ENCODE results near the gene PPP4C. TPM values are rescaled to one million over a fixed set of nuclear protein-coding genes. Genes with fewer than 3 reads are reported as not detected.

The PPP4C gene
- total RNA-seq, result 10 to 100 TPM; 75.8 to 86.3 TPM
- polyA plus RNA-seq, result 100 to 1,000 TPM; 167 to 276 TPM

DNA sequence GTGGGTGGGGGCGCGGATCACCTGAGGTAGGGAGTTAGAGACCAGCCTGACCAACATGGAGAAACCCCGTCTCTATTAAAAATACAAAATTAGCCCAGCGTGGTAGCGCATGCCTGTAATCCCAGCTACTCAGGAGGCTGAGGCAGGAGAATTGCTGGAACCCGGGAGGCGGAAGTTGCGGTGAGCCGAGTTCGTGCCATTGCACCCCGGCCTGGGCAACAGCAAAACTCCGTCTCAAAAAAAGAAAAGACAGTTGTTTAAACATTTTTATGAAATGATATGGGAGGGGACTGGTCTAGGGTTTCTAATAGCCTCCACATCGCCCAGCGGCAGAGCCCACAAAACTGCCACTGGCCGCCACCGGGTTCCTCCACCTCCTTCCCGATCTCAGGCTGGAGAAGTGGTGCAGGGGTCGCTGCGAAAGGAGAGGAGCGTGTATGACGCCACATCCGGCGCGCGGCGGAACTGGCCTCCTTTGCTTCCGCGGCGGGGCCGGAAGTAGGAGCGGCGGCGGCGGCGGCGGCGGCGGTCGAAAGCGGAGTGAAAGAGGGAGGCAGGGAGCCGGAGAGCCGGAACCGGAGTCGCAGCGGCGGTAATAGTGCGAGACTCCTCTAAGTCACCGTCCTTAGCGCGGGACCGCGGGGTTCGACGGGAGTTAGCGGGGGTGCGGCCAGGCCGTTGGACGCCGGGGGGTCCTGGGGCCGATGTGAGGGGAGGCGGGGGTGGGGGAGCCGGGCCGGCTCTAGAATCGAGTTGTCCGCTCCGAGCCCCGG, at the start of gene PPP4C:
Gene PPP4C, plus strand, starts transcription at position 492 of the 773 bp plus-strand sequence. CDS start 384 bp downstream, outside the sequence.
- CTCF ChIA-PET (ENCODE audit: partially characterized antibody), result interaction anchor here (0.8 to 9.2 kb wide), 6 partner anchors 8 to 110 kb away, joined by 3 to 60 read pairs (median 5); partner anchors contain the start of gene TBX6
- peaks cover 43% of the 10 kb centered on the region for H3K36me3 ChIP-seq (ENCODE audit: insufficient read depth, low read length)
- Mint-ChIP-seq H3K4me3 (peak within 1 kb of the TSS; percentile 92 to 99 (median 94)), H3K27me3 (no peaks in the 10 kb centered on the region), H3K4me1 (peaks cover 20 to 53% (median 34%) of the 10 kb centered on the region in 4 donors), H3K36me3 (peaks cover 22 to 57% of the 10 kb centered on the region in 2 donors), H3K9me3 (peaks cover 0 to 2% (median 0%) of the 10 kb centered on the region in 8 donors), H3K27ac (peak within 1 kb of the TSS; percentile 96 to 99 (median 98))
- H3K9me3 ChIP-seq (ENCODE audit: control insufficient read depth in 1 of 2, low read length in 2 of 2), result no peaks in the 10 kb centered on the region
- peak within 1 kb of the TSS; percentile 80 to 93 for H3K4me3 ChIP-seq (ENCODE audit: low read length in 2 of 2)
- intact Hi-C loops (cut with micrococcal nuclease), result loop anchor here (1.0 kb wide), 1 partner anchor 10 kb away; the partner anchor contains the start of gene ALDOA
- peak; percentile 89 to 90 (median 90) for DNase-seq
- no peaks in the 10 kb centered on the region for H3K27me3 ChIP-seq (ENCODE audit: insufficient read depth, low read length)
- peaks cover 33% of the 10 kb centered on the region for H3K4me1 ChIP-seq (ENCODE audit: insufficient read depth, low read length)
- POLR2A ChIA-PET (ENCODE audit: partially characterized antibody), result interaction anchor here (0.7 to 20.4 kb wide), 7 partner anchors 9 to 279 kb away, joined by 3 to 404 read pairs (median 6); partner anchors contain the start of genes ALDOA, CD2BP2, CORO1A and TBX6
- H3K27ac ChIP-seq (ENCODE audit: low read depth, low read length), result peak within 1 kb of the TSS; percentile 89

DNA sequence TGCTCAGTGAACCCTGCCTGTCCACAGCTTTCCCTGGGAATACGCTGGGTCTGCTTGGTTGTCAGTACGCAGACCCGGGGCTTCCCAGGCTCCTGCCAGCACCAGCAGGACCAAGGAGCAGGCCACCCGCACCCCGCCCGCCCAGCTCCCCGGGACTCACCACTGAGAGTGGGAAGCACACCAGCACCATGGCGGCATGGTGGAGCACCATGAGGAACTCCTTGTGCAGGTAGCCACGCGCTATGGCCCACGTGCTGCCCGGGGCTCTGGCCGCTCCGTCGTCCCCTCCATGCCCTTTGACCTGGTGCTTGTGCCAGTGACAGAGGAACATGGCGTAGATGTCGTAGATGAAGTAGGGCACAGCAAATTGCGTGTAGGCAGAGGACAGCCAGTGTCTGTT, 49.3 kb upstream of the PPP4C start:
- H3K36me3 Mint-ChIP-seq, result no peaks in the 10 kb centered on the region
- no peak overlapping the region for H3K27ac Mint-ChIP-seq
- H3K27me3 ChIP-seq (ENCODE audit: insufficient read depth, low read length), result peaks cover 12% of the 10 kb centered on the region
- H3K4me1 Mint-ChIP-seq, result peaks cover 0 to 12% (median under 1%) of the 10 kb centered on the region in 4 donors
- ChIA-PET POLR2A (ENCODE audit: partially characterized antibody) (no interaction called here), CTCF (ENCODE audit: partially characterized antibody) (no interaction called here)
- H3K4me3 Mint-ChIP-seq, result no peak overlapping the region
- peaks cover 22 to 33% of the 10 kb centered on the region in 2 donors for H3K27me3 Mint-ChIP-seq
- H3K36me3 ChIP-seq (ENCODE audit: insufficient read depth, low read length), result no peaks in the 10 kb centered on the region
- intact Hi-C loops (cut with micrococcal nuclease), result no loop called here
- no peak overlapping the region for H3K4me3 ChIP-seq (ENCODE audit: low read length in 2 of 2)
- H3K9me3 Mint-ChIP-seq, result peaks cover 0 to 2% (median 0%) of the 10 kb centered on the region in 8 donors
- H3K27ac ChIP-seq (ENCODE audit: low read depth, low read length), result no peak overlapping the region
- H3K4me1 ChIP-seq (ENCODE audit: insufficient read depth, low read length), result peaks cover 10% of the 10 kb centered on the region
- no peaks in the 10 kb centered on the region for H3K9me3 ChIP-seq (ENCODE audit: control insufficient read depth in 1 of 2, low read length in 2 of 2)
- no peak for DNase-seq

DNA sequence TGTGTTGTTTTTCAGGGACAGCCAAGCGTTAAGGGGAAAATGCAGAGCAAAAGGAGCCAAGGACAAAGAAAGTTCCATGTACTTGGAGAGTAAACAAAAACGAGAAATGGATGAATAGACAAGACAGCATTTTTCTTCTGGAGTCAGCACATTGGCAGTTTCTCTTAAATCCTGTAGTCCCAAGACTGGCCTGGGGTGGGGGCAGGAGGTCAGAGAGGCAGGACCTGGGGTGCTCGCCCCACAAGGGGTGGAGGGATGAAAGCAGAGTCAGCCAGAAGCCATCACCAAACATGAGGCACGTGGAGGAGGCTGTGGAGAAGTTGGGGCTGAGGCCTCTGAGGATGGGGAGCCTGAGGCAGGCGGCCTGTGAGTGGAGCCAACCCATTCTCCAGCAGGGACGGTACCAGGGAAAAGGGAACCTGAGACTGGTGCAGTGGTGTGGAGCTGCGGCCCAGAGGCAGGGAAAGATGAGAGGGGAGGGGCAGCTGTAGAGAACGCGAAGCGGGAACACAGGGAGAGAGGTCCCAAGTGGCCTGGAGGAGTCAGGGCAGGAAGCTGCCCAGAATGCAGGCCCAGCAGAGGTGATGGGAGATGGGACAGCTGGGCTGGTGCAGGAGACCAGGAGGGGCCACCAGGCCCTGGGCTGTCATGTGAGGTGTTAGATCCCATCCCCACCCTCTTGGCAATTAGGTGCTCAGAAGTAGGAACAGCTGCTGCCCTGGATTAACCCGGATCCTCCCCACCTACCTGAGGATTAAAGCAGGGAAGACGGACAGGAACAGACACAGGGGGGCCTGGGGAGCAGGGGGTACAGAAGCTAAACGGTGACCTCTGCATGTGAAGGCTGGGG, 48.0 kb upstream of the PPP4C start:
- H3K9me3 ChIP-seq (ENCODE audit: control insufficient read depth in 1 of 2, low read length in 2 of 2), result no peaks in the 10 kb centered on the region
- peaks cover 27 to 39% of the 10 kb centered on the region in 2 donors for H3K27me3 Mint-ChIP-seq
- H3K27ac Mint-ChIP-seq, result no peak overlapping the region
- peaks cover 5% of the 10 kb centered on the region for H3K4me1 ChIP-seq (ENCODE audit: insufficient read depth, low read length)
- CTCF ChIA-PET (ENCODE audit: partially characterized antibody), result no interaction called here
- peaks cover 4 to 18% (median 5%) of the 10 kb centered on the region in 4 donors for H3K4me1 Mint-ChIP-seq
- peaks cover 18% of the 10 kb centered on the region for H3K27me3 ChIP-seq (ENCODE audit: insufficient read depth, low read length)
- no peak overlapping the region for H3K4me3 ChIP-seq (ENCODE audit: low read length in 2 of 2)
- H3K36me3 Mint-ChIP-seq, result no peaks in the 10 kb centered on the region
- H3K4me3 Mint-ChIP-seq, result no peak overlapping the region
- no peak for DNase-seq
- no peak overlapping the region for H3K27ac ChIP-seq (ENCODE audit: low read depth, low read length)
- no peaks in the 10 kb centered on the region for H3K36me3 ChIP-seq (ENCODE audit: insufficient read depth, low read length)
- POLR2A ChIA-PET (ENCODE audit: partially characterized antibody), result interaction anchor here (1.2 kb wide), 1 partner anchor 38 kb away, joined by 4 read pairs; the partner anchor contains the start of gene ALDOA
- intact Hi-C loops (cut with micrococcal nuclease), result no loop called here
- H3K9me3 Mint-ChIP-seq, result peaks cover 0 to 2% (median 0%) of the 10 kb centered on the region in 8 donors

DNA sequence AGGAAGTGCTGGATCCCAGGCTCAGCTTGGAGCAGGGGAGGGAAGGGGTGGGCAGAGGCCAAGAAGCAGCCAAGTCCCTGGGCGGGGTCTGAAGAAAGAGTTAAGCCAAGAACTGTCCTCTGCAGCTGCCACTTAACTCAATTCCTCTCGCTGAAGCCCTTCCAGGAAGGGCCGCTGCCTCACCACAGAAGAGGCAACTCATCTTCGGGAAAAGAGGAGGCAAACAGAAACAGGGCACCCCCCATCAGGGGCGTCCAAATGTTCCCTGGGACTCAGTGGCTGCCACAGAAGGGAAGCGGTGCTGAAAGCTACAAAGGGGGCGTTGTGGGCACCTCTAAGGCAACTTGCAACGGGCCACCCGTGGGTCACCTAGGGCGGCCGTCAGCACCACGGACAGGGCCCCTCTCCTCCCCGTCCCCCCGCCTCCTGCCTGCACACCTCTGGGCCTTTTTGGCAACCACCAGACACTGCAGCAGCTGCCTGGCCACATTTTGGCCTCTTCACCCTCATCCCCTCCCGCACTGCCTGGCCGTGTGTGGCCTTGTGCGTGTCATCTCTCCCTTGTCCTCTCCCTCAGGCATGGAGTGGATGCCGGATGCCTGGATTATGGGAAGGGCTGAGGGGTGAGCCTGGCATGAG, 47.2 kb upstream of the PPP4C start:
- H3K27me3 Mint-ChIP-seq, result peaks cover 27 to 39% of the 10 kb centered on the region in 2 donors
- ChIA-PET CTCF (ENCODE audit: partially characterized antibody) (no interaction called here), POLR2A (ENCODE audit: partially characterized antibody) (interaction anchor here (1.2 kb wide), 1 partner anchor 37 kb away, joined by 4 read pairs; the partner anchor contains the start of gene ALDOA)
- H3K9me3 Mint-ChIP-seq, result peaks cover 0 to 2% (median 0%) of the 10 kb centered on the region in 8 donors
- peaks cover 4 to 18% (median 5%) of the 10 kb centered on the region in 4 donors for H3K4me1 Mint-ChIP-seq
- Histone ChIP-seq H3K27me3 (ENCODE audit: insufficient read depth, low read length) (peaks cover 18% of the 10 kb centered on the region), H3K27ac (ENCODE audit: low read depth, low read length) (no peak overlapping the region), H3K4me1 (ENCODE audit: insufficient read depth, low read length) (peaks cover 5% of the 10 kb centered on the region), H3K4me3 (ENCODE audit: low read length in 2 of 2) (no peak overlapping the region), H3K36me3 (ENCODE audit: insufficient read depth, low read length) (no peaks in the 10 kb centered on the region), H3K9me3 (ENCODE audit: control insufficient read depth in 1 of 2, low read length in 2 of 2) (no peaks in the 10 kb centered on the region)
- no peak for DNase-seq
- no peaks in the 10 kb centered on the region for H3K36me3 Mint-ChIP-seq
- peak overlapping the region in 1 of 8 donors; percentile 30 for H3K4me3 Mint-ChIP-seq
- intact Hi-C loops (cut with micrococcal nuclease), result no loop called here
- H3K27ac Mint-ChIP-seq, result no peak overlapping the region

DNA sequence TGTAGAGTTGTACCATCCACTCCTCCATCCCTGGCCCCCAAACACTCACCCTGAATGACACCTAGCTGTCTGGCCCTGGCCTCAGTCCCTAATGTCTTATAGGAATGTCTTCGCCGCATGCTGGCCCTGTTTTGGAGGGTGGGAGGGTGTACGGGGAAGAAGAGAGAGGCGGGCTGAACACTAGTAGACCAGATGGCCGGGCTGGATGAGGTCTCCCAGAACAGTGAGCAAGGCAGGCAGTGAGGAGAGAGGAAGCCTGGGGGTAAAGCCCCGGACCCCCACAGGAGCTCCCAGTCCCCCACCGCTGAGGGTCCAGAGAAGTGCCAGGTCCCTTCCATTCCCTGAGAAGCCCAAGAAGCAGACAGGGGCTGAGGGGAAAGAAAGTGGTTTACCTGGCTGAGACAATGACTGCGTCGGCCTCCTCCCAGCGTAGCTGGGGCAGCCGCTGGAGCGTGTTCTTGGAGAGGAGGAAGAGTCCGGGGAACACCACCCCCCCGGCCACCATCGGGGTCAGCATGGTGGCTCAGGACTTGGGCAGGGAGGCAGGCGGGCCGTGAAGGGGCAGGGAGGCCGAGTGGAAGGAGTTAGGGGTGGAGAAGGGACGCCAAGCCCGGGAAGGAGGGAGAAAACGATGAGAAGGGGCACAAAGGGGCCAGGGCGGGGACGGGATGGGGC, 45.6 kb upstream of the PPP4C start:
- H3K4me1 ChIP-seq (ENCODE audit: insufficient read depth, low read length), result peaks cover 5% of the 10 kb centered on the region
- POLR2A ChIA-PET (ENCODE audit: partially characterized antibody), result no interaction called here
- Mint-ChIP-seq H3K27ac (no peak overlapping the region), H3K4me1 (peaks cover 4 to 18% (median 5%) of the 10 kb centered on the region in 4 donors), H3K36me3 (no peaks in the 10 kb centered on the region), H3K9me3 (peaks cover 0 to 2% (median 0%) of the 10 kb centered on the region in 8 donors), H3K27me3 (peaks cover 30 to 43% of the 10 kb centered on the region in 2 donors), H3K4me3 (peak overlapping the region in 2 of 8 donors; percentile 39)
- no peak overlapping the region for H3K4me3 ChIP-seq (ENCODE audit: low read length in 2 of 2)
- H3K27ac ChIP-seq (ENCODE audit: low read depth, low read length), result no peak overlapping the region
- H3K27me3 ChIP-seq (ENCODE audit: insufficient read depth, low read length), result peaks cover 18% of the 10 kb centered on the region
- H3K36me3 ChIP-seq (ENCODE audit: insufficient read depth, low read length), result no peaks in the 10 kb centered on the region
- no peaks in the 10 kb centered on the region for H3K9me3 ChIP-seq (ENCODE audit: control insufficient read depth in 1 of 2, low read length in 2 of 2)
- DNase-seq, result no peak
- CTCF ChIA-PET (ENCODE audit: partially characterized antibody), result interaction anchor here (0.9 kb wide), 1 partner anchor 21 kb away, joined by 3 read pairs; no protein-coding TSS in a partner anchor
- intact Hi-C loops (cut with micrococcal nuclease), result no loop called here

DNA sequence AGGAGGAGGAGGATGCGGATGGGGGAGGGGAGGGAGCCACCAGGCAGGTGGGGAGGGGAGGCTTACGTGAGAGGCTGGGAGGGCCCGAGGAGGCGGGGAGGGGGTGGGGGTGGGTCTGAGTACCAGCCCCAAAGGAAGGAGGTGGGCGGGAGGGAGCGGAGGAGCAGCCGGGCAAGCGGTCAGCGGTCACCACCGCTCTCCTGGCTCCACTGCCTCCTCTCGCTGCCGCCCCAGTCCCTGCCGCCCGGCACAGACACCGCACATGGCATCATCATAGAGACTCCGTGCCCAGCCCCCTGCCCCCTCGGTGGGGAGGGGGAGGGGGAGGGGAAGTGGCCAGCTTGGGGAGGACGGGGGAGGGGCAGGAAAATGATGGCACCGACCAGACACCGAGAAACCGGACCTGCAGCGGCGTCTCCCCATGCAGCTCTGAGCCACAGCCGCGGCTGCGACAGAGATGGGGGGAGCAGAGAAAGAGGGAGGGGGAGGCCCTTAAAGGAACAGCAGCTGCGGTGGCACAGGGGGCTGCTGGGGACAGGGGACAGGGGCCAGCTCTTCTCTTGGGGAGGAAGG, 44.9 kb upstream of the PPP4C start, which contains the start of gene TLCD3B:
Gene TLCD3B, minus strand, starts transcription at position 431 of the 573 bp plus-strand sequence. CDS start 744 bp downstream, outside the sequence.
- Histone ChIP-seq H3K9me3 (ENCODE audit: control insufficient read depth in 1 of 2, low read length in 2 of 2) (no peaks in the 10 kb centered on the region), H3K27me3 (ENCODE audit: insufficient read depth, low read length) (peaks cover 18% of the 10 kb centered on the region), H3K4me3 (ENCODE audit: low read length in 2 of 2) (no peak within 1 kb of the TSS), H3K4me1 (ENCODE audit: insufficient read depth, low read length) (peaks cover 5% of the 10 kb centered on the region), H3K27ac (ENCODE audit: low read depth, low read length) (no peak within 1 kb of the TSS), H3K36me3 (ENCODE audit: insufficient read depth, low read length) (no peaks in the 10 kb centered on the region)
- Mint-ChIP-seq H3K9me3 (peaks cover 0 to 2% (median 0%) of the 10 kb centered on the region in 8 donors), H3K36me3 (no peaks in the 10 kb centered on the region), H3K4me1 (peaks cover 4 to 18% (median 5%) of the 10 kb centered on the region in 4 donors), H3K27ac (peak within 1 kb of the TSS in 1 of 7 donors; percentile 48), H3K4me3 (peak within 1 kb of the TSS in 6 of 8 donors; percentile 35 to 76 (median 41)), H3K27me3 (peaks cover 31 to 44% of the 10 kb centered on the region in 2 donors)
- intact Hi-C loops (cut with micrococcal nuclease), result no loop called here
- ChIA-PET POLR2A (ENCODE audit: partially characterized antibody) (interaction anchor here (1.3 kb wide), 1 partner anchor 330 kb away, joined by 5 read pairs; no protein-coding TSS in a partner anchor), CTCF (ENCODE audit: partially characterized antibody) (interaction anchor here (0.9 to 2.7 kb wide), 10 partner anchors 12 to 351 kb away, joined by 3 to 21 read pairs (median 5); partner anchors contain the start of gene TMEM219)
- peak in 1 of 5 donors; percentile 33 for DNase-seq
